Parathyroid adenoma (tissue), 2 donors: ENCODE measurements around the gene SPRR5.

Experiments
- H2AFZ ChIP-seq: fragments of 300-600 bp; sonication (generic); one replicate; pipeline ENCODE4 v1.7.0; 2017; ENCODE audit warnings: antibody characterized with exemption, mild to moderate bottlenecking
- H3K27ac ChIP-seq: fragments of 300-600 bp; sonication (generic); one replicate; pipeline ENCODE4 v1.7.0; 2017
- H3K27me3 ChIP-seq: fragments of 300-600 bp; sonication (generic); one replicate; pipeline ENCODE4 v1.7.0; 2017; ENCODE audit warnings: low read length; ENCODE audit not compliant: control insufficient read depth, insufficient read depth
- H3K36me3 ChIP-seq: fragments of 300-600 bp; sonication (generic); one replicate; pipeline ENCODE4 v1.7.0; 2017; ENCODE audit warnings: low read length; ENCODE audit not compliant: control insufficient read depth, insufficient read depth
- H3K4me1 ChIP-seq: fragments of 300-600 bp; sonication (generic); one replicate; pipeline ENCODE4 v1.7.0; 2017; ENCODE audit warnings: control low read depth
- H3K4me2 ChIP-seq: fragments of 300-600 bp; sonication (generic); one replicate; pipeline ENCODE4 v1.7.0; 2017; ENCODE audit warnings: low read length
- H3K4me3 ChIP-seq: fragments of 300-600 bp; sonication (generic); one replicate; pipeline ENCODE4 v1.7.0; 2017; ENCODE audit warnings: low read depth, low read length
- H3K79me2 ChIP-seq: fragments of 300-600 bp; sonication (generic); one replicate; pipeline ENCODE4 v1.7.0; 2017; ENCODE audit warnings: control low read depth
- H3K9ac ChIP-seq: fragments of 300-600 bp; sonication (generic); one replicate; pipeline ENCODE4 v1.7.0; 2017; ENCODE audit warnings: mild to moderate bottlenecking
- H3K9me3 ChIP-seq: fragments of 300-600 bp; sonication (generic); one replicate; pipeline ENCODE4 v1.7.0; 2017; ENCODE audit warnings: low read length; ENCODE audit not compliant: control insufficient read depth
- TF ChIP-seq, protein P1 (sequence below): fragments of 300-600 bp; sonication (generic); IDR thresholded peaks from one replicate; pipeline ENCODE4 v1.7.0; 2017; ENCODE audit warnings: antibody characterized with exemption, mild to moderate bottlenecking
- donor health status: primary hyperparathyroidism.

Gene SPRR5

DNA sequence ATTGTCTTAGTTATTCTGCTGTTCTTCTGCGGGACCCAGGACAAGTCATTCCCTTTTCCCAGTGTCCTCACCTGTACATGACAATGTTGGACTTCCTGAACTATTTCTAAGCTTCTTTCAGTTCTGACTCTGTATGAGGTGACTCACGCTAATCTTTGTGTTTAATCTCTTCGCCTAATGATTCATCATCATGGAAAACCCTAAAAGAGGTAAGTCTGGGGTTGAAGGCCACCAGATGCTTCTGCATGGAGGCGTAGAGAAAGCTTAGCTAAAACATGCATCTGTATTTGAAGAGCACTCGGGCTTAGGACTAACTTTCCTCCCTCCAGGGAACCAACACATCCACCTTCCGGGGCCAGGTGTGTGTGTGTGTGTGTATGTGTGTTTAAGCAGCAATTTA lies 7.4 kb downstream of the SPRR5 start:
- Histone ChIP-seq H3K36me3 (no peaks in the 10 kb centered on the region), H3K79me2 (no peaks in the 10 kb centered on the region), H3K4me1 (no peaks in the 10 kb centered on the region), H3K4me2 (no peak overlapping the region), H3K9me3 (no peaks in the 10 kb centered on the region), H3K27ac (no peak overlapping the region), H2AFZ (no peak overlapping the region), H3K9ac (no peak overlapping the region), H3K27me3 (no peaks in the 10 kb centered on the region), H3K4me3 (no peak overlapping the region)
- TF ChIP-seq, protein P1, sequence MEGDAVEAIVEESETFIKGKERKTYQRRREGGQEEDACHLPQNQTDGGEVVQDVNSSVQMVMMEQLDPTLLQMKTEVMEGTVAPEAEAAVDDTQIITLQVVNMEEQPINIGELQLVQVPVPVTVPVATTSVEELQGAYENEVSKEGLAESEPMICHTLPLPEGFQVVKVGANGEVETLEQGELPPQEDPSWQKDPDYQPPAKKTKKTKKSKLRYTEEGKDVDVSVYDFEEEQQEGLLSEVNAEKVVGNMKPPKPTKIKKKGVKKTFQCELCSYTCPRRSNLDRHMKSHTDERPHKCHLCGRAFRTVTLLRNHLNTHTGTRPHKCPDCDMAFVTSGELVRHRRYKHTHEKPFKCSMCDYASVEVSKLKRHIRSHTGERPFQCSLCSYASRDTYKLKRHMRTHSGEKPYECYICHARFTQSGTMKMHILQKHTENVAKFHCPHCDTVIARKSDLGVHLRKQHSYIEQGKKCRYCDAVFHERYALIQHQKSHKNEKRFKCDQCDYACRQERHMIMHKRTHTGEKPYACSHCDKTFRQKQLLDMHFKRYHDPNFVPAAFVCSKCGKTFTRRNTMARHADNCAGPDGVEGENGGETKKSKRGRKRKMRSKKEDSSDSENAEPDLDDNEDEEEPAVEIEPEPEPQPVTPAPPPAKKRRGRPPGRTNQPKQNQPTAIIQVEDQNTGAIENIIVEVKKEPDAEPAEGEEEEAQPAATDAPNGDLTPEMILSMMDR = no peak

DNA sequence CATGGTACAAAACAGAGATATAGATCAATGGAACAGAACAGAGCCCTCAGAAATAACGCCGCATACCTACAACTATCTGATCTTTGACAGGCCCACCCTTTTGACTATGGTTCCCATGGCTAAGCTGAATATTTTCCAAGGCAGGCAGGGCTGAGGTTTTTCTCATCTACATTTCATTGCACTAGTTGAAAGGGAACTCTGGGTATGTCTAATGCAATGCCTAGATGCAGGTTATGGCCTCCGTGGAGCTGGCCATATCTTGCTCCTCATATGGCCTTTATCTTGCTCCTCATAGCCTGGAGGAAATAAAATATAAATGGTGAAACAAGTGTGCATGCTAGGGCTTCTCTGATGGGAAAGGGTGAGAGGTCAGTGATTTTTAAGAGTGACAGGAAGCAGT lies 10.6 kb downstream of the SPRR5 start:
- Histone ChIP-seq H3K79me2 (no peaks in the 10 kb centered on the region), H3K36me3 (no peaks in the 10 kb centered on the region), H3K4me1 (no peaks in the 10 kb centered on the region), H3K27me3 (no peaks in the 10 kb centered on the region), H3K4me2 (no peak overlapping the region), H3K9ac (no peak overlapping the region), H3K27ac (no peak overlapping the region), H3K9me3 (no peaks in the 10 kb centered on the region), H2AFZ (no peak overlapping the region), H3K4me3 (no peak overlapping the region)
- TF ChIP-seq, protein P1 = no peak

DNA sequence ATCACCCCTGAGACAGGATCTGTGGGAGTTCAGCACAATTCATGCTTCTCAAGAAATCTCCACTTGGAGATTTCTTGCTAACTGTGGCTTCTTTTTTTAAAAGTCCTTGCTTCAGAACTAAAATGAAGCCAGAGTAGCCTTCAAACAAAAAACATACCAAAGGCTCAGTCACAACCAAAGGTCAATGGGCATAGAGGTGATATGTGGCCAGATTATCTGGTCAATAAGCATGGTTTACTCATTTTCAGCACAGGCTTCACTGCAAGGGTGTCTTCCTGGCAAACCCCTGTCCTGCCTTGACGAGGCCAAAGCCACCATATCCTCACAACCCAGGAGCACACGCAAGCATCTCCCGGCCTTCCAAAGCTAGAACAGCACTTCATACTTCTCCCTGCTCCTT lies 12.3 kb downstream of the SPRR5 start:
- Histone ChIP-seq H3K4me2 (no peak overlapping the region), H3K9me3 (no peaks in the 10 kb centered on the region), H3K27me3 (no peaks in the 10 kb centered on the region), H3K4me1 (no peaks in the 10 kb centered on the region), H3K79me2 (no peaks in the 10 kb centered on the region), H2AFZ (no peak overlapping the region), H3K9ac (no peak overlapping the region), H3K36me3 (no peaks in the 10 kb centered on the region), H3K4me3 (no peak overlapping the region), H3K27ac (no peak overlapping the region)
- TF ChIP-seq, protein P1 = no peak

DNA sequence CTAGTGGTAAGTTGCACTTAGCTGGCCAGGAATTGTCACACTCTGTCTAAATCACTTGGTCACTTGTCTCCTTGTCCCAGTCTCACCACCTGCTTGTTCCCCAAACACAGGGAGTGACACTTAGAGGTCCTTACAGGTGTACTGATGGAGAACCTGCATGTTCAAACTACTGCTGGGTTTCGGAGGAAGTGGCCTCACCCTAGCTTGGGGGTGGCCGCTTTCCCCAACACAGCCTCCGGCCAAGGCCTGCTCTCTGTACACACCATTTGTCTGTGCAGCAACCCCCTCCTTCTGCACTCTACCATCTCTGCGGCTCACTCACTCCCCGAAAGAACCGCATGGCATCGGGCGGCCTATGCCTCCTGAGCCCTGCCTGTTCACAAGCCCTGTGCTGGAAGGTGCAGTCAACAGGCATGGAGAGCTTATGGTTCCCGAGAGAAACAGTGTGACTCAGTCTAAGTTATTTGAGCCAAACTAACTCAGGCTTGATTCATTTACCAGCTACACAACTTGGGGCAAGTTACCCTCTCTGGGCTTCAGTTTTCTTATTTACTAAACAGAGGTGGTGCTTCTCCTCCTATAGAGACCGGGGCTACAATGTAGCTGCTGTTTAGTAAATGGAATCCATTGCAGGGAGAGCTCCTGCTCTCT lies 12.9 kb downstream of the SPRR5 start:
- Histone ChIP-seq H3K36me3 (no peaks in the 10 kb centered on the region), H2AFZ (no peak overlapping the region), H3K9ac (no peak overlapping the region), H3K79me2 (no peaks in the 10 kb centered on the region), H3K4me3 (no peak overlapping the region), H3K27me3 (no peaks in the 10 kb centered on the region), H3K4me1 (no peaks in the 10 kb centered on the region), H3K9me3 (no peaks in the 10 kb centered on the region), H3K27ac (no peak overlapping the region), H3K4me2 (no peak overlapping the region)
- TF ChIP-seq, protein P1 = no peak

DNA sequence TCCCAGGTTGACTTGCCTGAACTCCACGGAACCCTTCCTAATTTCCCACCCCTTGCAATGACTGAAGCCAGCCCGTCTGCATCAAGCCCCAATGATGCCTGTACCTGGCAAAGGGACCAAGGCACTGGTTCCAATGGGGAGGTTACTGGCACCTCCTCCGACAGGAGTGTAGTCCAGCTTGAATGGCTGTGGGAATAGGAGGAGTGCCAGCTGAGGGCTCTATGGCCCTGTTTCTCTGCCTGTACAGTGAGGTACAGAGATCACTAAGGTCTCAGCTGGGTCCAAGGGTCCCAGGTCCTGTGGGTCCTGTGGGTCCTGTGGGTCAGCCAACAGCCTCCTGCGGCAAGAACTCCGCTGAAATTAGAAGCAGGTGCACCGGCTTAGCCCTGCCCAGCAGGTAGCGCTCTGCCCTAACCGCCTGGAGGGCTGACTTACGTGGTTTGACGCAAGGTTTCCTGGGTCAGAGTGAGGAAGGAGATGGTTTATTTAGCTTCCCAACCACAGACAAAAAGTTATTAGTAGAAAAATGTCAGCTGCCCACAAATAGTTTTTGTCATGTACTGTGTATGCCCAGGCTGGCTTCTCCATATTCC lies 13.5 kb downstream of the SPRR5 start:
- H3K4me2 ChIP-seq = no peak overlapping the region
- H3K4me3 ChIP-seq = no peak overlapping the region
- H3K27me3 ChIP-seq = no peaks in the 10 kb centered on the region
- no peak overlapping the region for H3K27ac ChIP-seq
- TF ChIP-seq, protein P1 = no peak
- H3K9ac ChIP-seq = no peak overlapping the region
- H3K4me1 ChIP-seq = no peaks in the 10 kb centered on the region
- no peaks in the 10 kb centered on the region for H3K79me2 ChIP-seq
- H3K36me3 ChIP-seq = no peaks in the 10 kb centered on the region
- no peaks in the 10 kb centered on the region for H3K9me3 ChIP-seq
- H2AFZ ChIP-seq = no peak overlapping the region
